ENCODE data around the gene MBD3L4. TPM values are rescaled to one million over a fixed set of nuclear protein-coding genes. Genes with fewer than 3 reads are reported as not detected.

Gene MBD3L4
- total RNA-seq, 1 donor from 2014 or later = not detected

- Histone ChIP-seq H3K27me3 (no peaks in the 10 kb centered on the region), H3K4me3 (no peak overlapping the region), H3K9me3 (no peaks in the 10 kb centered on the region), H3K36me3 (no peaks in the 10 kb centered on the region), H3K4me1 (no peaks in the 10 kb centered on the region), H3K27ac (no peak overlapping the region)
- no peak for TF ChIP-seq POLR2AphosphoS5 (IDR thresholded peaks at IDR 0.05; ENCODE audit: insufficient read depth in 1 of 2, low read depth in 1 of 2)
- TF ChIP-seq CTCF (IDR thresholded peaks at IDR 0.05) = no peak
- no peak for TF ChIP-seq POLR2A (IDR thresholded peaks at IDR 0.05)
- intact Hi-C loops (cut with DNase I) = no loop called here
- DNase-seq (ENCODE audit: extremely low spot score in 2 of 2) = no peak
These were observed 43.2 kb downstream of the MBD3L4 start for GRCh38 chr19:6996810-6997209.

GRCh38 chr19:6995054-6995453, 44.9 kb downstream of the MBD3L4 start:
- Histone ChIP-seq H3K4me3 (no peak overlapping the region), H3K36me3 (no peaks in the 10 kb centered on the region), H3K9me3 (no peaks in the 10 kb centered on the region), H3K4me1 (no peaks in the 10 kb centered on the region), H3K27ac (no peak overlapping the region), H3K27me3 (no peaks in the 10 kb centered on the region)
- TF ChIP-seq CTCF (IDR thresholded peaks at IDR 0.05) (no peak), POLR2A (IDR thresholded peaks at IDR 0.05) (no peak), POLR2AphosphoS5 (IDR thresholded peaks at IDR 0.05; ENCODE audit: insufficient read depth in 1 of 2, low read depth in 1 of 2) (no peak)
- intact Hi-C loops (cut with DNase I) = no loop called here
- DNase-seq (ENCODE audit: extremely low spot score in 2 of 2) = no peak

- DNase-seq (ENCODE audit: extremely low spot score in 2 of 2) = no peak
- TF ChIP-seq CTCF (IDR thresholded peaks at IDR 0.05) = no peak
- no peak for TF ChIP-seq POLR2A (IDR thresholded peaks at IDR 0.05)
- no peak for TF ChIP-seq POLR2AphosphoS5 (IDR thresholded peaks at IDR 0.05; ENCODE audit: insufficient read depth in 1 of 2, low read depth in 1 of 2)
- Histone ChIP-seq H3K9me3 (peaks cover 5% of the 10 kb centered on the region), H3K36me3 (no peaks in the 10 kb centered on the region), H3K4me1 (no peaks in the 10 kb centered on the region), H3K27me3 (no peaks in the 10 kb centered on the region), H3K27ac (no peak overlapping the region), H3K4me3 (no peak overlapping the region)
- intact Hi-C loops (cut with DNase I) = no loop called here
These were observed 51.7 kb downstream of the MBD3L4 start for GRCh38 chr19:6988257-6988656.

GRCh38 chr19:6987850-6988249, 52.1 kb downstream of the MBD3L4 start:
- no peaks in the 10 kb centered on the region for H3K4me1 ChIP-seq
- peaks cover 5% of the 10 kb centered on the region for H3K9me3 ChIP-seq
- no peak overlapping the region for H3K27ac ChIP-seq
- H3K27me3 ChIP-seq = no peaks in the 10 kb centered on the region
- DNase-seq (ENCODE audit: extremely low spot score in 2 of 2) = no peak
- H3K36me3 ChIP-seq = no peaks in the 10 kb centered on the region
- intact Hi-C loops (cut with DNase I) = no loop called here
- no peak for TF ChIP-seq CTCF (IDR thresholded peaks at IDR 0.05)
- no peak for TF ChIP-seq POLR2AphosphoS5 (IDR thresholded peaks at IDR 0.05; ENCODE audit: insufficient read depth in 1 of 2, low read depth in 1 of 2)
- TF ChIP-seq POLR2A (IDR thresholded peaks at IDR 0.05) = no peak
- no peak overlapping the region for H3K4me3 ChIP-seq

Other genes with a start within 250 kb of the MBD3L4 start
- not detected for gene ADGRE1, start 152.6 kb downstream of the MBD3L4 start, total RNA-seq
- not detected for gene MBD3L2B, start 18.7 kb downstream of the MBD3L4 start, total RNA-seq
- not detected for gene MBD3L5, start 9.6 kb downstream of the MBD3L4 start, total RNA-seq
- not detected for gene MBD3L2, start 9.1 kb upstream of the MBD3L4 start, total RNA-seq
- gene MBD3L3, start 18.5 kb upstream of the MBD3L4 start, total RNA-seq = not detected
- gene ZNF557, start 29.5 kb upstream of the MBD3L4 start, total RNA-seq = 10.1 TPM